HG03175 (cell line): ENCODE data around the gene MMP13.
A peak's percentile ranks its signal among the peaks of the same experiment; 100 is the strongest.
"Not testable (repeated sequence)": the region's sequence is repeated elsewhere in the genome, so short reads cannot be mapped to it uniquely, and the experiment has no call there.

ENCODE experiments used
- ATAC-seq: cut with Tn5 transposase; IDR thresholded peaks from one replicate; pipeline ENCODE4 v1.9.1; 2021; ENCODE audit warnings: mild to moderate bottlenecking, moderate library complexity; ENCODE audit not compliant: unreplicated experiment

Gene MMP13

DNA sequence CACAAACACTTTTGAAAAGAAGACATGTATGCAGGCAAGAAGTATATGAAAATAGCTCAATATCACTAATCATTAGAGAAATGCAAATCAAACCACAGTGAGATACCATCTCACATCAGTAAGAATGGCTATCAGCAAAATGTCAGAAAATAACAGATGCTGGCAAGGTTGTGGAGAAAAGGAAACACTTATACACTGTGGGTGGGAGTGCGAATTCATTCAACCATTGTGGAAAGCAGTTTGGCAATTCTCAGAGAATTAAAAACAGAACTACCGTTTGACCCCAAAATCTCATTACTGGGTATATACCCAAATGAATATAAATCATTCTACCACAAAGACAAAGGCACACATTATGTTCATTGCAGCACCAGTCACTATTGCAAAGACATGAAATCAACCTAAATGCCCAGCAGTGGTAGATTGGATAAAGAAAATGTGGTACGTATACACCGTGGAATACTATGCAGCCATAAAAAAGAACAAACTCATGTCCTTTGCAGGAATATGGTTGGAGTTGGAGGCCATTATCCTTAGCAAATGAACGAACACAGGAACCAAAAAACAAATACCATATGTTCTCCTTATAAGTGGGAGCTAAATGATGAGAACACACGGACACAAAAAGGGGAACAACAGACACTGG, 18.5 kb downstream of the MMP13 start:
- no peak for ATAC-seq

DNA sequence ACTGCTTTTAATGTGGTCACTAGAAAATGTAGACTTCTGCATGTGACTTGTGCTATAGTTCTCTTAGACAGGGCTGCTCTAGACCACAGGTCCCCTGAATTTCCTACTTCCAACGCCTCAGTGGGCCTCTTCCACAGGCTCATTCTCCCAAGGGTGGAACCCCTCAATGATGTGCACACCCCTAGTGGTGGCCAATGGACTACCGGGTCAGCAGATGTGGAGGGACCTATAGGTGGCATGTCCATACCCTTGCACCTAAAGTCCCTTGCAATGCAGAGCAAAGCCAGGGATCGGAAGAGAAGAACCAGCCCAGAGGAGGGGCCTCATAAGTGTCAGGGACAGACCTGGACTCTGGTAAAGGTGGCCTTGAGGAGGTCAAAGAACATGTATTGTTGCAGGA, 20.0 kb downstream of the MMP13 start:
- ATAC-seq, result no peak

DNA sequence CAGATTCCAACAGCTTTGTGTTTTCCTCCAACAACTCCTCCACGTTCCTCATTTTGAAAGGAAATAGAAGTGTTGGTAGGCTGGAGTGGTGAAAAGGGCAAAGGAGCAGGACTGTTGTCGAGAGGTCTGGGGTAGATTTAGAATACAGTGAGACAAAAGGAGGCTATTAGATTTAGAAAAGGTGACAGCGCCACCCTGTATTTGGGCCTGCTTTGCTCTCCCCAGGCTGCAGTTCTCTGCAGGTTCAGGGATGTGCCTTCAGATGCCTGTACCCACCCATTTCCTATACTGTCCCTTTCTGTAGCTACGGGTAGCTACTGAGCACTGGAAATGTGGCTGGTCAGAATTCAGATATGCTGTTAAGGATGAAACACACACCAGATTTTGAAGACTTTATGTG, 20.8 kb downstream of the MMP13 start:
- no peak for ATAC-seq

DNA sequence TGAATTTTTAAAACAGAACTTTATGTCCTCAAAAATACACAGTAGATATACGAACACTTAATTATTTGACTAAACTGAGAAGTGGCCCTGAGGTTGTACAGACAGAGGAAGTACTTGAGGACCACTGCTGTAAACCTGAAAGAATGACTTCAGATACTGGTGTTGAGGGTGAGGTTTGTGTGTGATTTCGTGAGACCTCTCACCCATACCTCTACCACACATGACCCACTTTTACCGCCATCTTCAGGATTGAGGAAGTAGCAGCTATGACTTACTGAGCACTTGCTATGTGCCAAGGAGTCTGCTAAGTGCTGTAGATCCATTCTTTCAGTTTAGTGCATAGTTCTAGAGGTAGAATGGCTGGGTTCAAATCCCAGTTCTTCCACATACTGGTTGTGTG, 21.9 kb downstream of the MMP13 start:
- ATAC-seq, result peak; percentile 66

DNA sequence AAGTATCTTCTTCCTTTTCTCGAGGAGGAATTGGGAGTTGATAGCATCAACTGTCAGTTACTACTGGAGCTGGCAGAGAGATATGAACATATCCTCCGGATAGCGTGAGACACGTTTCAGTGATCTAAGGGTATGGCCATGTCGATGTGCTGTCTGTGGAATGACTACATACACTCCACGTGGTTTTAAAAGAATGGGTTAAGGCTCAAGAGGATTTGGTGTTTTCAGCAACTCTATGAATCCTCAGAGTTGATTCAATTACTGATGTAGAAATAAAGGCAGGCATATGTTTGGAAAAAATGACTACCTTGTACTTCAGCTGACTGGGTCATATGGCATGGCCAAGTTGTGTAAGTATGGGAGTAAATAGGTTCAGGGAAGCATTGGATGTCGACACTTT, 22.9 kb downstream of the MMP13 start:
- ATAC-seq, result no peak

DNA sequence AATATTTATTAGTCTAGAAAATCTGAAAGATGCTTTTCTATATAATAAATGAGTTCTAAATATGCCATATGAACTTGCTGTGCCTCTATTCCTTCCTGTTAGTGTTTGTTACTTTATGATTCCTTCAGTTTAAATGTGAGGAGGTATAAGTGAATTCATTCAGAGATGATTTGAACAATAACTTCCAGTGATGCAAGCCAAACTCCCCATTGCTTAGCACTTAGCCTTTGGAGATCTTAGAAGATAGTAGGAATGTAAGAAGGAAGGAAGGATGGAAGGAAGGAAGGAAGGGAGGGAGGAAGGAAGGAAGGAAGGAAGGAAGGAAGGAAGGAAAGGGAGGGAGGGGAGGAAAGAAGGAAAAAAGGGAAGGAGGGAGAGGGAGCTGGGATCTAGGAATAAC, 25.1 kb downstream of the MMP13 start:
- ATAC-seq, result no peak

DNA sequence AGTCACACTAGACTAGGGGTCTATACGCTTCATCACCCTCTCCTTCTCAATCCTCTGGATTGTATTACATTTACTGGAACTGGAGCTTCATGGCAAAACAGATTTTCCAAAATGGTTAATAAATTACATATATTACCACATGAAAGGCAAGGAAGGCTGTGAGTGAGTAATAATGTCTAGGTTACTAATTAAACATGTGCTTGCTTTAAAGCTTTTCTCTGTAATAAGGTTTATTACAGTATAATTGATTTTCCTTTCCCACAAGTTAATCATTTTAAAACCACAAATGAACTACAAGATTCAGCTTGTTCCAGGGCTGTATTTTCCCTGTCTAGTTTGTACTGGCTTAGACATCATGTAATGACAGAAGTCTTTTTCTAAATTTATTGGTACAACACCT, 25.6 kb downstream of the MMP13 start:
- no peak for ATAC-seq

DNA sequence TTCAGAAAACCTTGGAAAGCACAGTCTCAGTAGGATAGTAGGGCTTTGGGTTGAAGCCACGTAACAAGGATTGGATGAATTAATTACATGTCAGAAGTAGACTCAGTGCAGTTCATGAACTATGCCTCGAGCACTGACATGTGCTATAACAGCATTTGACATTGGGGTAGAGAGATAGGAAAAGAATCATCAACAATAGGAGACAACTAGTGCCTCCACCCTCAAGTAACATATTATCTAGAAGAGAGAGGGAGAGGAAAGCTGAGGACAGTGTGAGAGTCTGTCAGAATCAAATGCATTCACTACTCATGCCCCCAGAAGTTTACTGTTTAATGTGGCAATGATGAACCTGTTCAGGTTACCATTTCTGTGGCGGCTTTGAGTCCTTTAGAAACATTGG, 26.4 kb downstream of the MMP13 start:
- ATAC-seq, result no peak

DNA sequence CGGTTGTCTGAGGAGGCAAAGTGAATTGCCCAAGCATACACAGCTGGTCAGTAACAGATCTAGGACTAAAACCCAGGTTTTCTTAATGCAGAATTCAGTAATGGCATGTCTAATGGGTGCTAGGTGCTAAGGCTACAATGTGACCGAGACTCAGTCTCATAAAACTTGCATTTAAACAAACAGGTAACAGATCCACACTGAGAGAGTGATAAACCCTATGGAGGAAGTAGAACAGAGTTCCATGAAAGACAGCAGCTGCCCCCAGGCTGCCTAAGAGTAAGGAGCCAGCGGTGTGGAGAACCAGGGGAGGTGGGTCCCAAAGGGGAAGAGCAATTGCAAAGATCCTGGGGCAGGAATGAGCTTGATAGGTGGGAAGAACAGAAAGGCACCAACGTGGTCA, 27.3 kb downstream of the MMP13 start:
- no peak for ATAC-seq

DNA sequence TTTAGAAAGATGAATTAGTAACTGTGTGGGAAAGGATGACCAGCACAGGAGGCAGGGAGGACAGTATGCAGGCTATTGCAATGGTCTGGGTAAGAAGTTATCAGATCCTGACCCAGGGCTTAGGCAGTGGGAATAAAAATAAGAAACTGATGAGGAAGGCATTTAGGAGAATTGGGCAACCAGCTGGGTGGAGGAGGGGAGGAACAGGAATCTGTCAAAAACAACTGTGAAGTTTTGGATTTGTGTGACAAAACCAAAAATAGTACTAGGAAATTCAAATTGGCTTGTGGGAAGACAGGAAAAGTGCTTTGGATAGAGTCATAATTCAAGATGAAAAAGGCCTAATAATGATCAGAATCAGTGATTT, 27.9 kb downstream of the MMP13 start:
- no peak for ATAC-seq

DNA sequence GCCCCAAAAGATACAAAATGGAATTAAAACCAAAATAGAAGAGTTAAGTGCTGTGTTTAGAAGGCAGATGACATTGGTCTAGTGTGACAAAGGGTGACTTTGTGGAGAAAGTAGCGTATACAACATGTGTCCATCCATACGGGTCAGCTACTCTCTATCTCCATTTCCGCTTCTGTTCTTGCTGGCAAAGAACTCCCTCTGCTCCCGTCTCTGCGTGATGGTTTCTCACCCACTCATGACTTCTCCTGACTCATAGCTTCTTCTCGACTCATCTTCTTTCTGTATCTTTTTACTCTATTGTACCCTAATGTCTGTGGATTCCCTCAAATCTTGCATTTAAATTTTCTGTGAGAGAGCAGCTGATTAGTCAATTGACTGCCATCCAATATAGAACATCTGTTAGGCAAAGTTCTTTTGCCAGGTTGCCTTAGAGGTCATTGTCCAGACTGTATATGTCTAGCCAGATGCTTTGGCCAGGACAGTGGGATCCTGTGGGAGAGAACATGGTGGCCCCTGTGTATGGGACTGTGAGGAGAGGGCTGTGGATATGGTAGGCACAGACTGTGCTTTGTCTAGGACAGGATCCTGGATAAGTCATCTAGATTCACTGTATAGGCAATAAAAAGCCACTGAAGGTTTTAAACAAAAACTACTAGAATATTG, 28.4 kb downstream of the MMP13 start:
- ATAC-seq, result no peak

DNA sequence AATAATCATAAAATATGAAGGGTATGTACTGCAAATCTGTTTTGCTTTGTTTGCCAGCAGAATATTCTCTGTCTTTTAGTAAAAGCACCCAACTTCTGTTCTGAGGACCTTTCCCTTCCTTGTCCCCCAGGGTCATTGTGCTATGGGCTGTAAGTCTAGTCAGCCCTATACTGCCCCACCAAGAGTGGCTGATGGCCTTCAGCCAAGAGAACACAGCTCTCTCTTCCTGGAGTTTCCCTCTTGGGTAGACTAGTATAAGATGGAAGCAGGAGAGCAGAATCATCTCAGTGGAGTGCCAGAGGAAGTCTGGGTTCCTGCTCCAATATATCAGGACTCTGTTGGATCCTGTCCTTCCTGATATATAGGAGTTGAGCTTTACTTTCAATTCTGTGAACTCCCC, 29.0 kb downstream of the MMP13 start:
- no peak for ATAC-seq

DNA sequence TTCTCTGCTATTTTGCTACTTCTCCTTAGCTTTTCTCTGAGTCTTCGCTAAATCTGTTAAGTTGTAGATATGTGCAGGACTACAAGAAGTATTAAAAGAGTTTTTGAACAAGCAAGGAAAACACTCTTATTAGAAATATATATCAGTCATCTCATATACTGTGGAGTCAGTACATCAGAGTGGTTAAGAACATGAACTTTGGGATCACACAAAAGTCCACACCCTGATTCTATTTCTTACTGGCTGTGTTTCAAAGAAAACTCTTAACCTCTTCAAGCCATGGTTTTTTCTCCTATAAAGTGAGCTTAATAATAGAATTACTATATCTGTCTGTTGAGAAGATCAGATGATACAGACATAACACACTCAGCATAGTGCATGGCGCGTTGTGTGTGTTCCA, 29.5 kb downstream of the MMP13 start:
- ATAC-seq, result no peak

DNA sequence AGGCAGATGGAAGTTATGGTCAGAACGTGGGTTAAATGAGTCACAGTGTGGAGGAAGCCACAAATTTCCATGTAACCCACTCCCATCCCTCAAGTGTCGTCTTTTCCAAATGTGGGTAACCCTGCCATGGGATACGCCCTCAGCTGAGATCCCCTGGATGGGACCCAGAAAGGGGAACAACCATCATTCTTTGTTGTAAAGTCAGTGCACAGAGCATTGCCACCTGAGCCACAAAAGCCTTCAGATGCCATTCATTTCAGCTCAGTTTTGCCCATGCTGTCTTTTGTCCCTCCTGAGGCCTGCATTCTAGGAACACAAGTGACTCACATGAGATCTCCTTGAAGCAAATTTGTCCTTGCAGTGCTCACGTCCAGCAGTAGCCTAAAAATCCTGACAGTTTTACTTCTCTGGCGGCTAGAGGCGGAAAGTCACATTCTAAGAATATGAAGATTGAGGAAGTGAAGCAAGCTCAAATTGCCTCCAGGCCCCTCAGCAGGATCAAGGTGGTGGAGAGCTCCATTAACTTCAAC, 30.6 kb downstream of the MMP13 start:
- no peak for ATAC-seq

DNA sequence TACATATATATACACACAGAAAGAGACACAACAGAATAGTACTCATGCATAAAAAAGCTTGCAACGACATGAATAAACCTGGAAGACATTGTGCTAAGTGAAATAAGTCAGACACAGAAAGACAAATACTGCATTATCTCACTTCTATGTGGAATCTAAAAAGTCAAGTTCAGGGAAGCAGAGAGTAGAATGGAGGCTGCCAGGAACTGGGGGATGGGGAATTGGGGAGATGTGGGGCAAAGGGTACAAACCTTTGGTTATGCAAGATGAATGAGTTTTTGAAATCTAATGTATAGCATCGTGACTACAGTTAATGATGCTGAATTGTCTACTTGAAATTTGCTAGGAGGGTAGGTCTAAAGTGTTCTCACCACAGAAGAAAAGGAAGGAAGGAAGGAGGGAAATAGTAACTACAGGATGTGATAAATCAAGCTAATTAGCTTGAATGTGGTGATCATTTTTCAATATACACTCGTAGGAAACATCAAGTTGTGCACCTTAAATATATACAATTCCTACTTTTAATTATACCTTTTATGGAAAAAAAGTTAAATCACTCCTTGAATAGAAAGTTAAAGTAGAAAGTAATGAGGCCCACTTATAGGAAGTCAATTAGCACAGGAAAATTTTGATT, 33.8 kb downstream of the MMP13 start:
- ATAC-seq, result no peak

DNA sequence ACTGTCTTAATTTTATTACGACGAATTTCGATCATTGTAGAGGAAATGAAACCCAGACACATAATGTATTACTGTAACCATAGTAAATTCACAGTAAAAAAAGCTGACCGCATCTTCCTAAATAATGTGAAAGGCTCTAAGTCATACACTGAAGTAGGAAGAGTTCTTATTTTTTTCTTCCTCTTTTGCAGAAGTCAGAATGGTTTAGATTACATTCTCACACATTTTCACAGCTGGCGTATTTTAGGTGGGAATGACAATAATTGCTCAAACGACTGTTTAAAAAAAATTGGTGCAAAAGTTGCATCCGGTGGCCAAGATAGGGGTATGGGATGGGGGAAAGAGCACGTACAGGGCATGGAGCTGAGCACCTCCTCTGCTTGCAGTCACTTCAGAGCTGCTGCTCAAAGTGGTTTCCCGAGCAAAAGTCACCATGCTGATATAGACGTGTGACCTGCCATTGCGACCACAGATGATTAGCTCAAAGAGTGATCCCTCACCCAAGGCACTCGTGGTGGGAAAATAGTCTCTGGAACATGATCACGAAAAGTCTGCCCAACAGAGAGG, 35.3 kb downstream of the MMP13 start:
- ATAC-seq, result peak; percentile 96

DNA sequence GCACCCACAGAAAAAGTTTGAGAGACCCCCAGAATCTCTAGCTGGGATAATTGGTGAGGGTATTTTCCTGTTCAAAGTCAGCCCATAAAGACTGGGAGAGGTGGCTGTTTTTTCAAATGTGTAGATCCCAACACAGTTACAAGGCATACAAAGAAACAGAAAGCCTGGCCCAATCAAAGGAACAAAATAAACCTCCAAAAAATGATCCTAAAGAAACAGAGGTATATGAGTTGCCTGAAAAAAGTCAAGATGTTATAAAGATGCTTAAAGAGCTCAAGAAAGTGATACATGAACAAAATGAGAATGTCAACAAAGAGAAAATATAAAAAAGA, 40.5 kb downstream of the MMP13 start:
- no peak for ATAC-seq

DNA sequence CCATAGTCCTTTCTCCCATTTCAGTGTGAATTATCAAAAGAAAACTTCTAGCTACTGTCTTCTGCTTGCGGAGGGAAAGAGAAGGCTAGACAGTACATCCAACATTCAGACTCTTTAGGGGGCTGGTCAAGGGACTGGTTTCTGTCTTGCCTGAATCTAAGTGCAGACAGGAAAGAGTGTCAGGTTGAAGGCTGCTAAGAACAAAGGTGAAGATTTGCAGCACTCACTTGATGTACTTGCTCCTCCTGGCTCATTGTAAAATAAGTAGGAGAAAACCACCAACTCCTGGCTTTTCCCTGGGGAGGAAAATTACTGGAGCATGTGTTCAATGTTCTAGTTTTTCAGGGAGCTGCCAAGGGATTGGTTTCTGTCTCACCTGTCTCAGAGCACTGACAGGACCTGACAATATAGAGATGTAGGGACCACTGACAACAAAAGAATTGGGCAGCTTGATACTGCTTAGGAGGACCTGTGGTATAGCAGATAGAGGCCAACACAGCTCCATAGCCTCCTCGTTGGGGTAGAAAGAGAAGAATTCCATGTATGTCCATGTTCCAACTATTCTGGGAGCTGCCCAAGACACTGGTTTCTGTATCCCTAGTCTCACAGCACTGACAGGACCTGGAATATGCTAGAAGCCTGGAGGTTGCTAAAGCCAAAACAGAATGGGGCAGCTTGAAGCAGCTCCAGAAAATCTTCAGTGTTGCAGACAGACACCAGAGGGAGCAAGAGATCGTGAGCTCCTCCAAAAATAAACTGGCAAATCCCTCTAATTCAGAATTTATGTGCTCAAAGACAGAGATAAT, 41.1 kb downstream of the MMP13 start:
- ATAC-seq, result peak; percentile 53

DNA sequence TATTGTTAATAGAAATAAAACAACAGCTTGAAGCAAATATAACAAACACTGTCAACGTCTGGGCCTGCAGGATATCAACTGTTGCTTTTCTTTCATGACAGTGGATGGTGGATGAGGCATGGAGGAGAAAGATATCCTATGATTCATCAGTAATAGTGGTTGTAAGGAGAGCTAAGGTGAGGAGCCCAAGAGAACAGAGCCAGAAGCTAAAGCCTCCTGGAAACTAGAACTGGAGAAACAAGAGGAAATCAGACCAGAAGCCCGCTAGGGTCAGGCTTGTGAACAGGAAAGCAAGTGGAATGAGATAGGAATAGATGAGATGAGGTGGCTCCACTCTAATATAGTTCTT, 43.1 kb downstream of the MMP13 start:
- ATAC-seq, result no peak

DNA sequence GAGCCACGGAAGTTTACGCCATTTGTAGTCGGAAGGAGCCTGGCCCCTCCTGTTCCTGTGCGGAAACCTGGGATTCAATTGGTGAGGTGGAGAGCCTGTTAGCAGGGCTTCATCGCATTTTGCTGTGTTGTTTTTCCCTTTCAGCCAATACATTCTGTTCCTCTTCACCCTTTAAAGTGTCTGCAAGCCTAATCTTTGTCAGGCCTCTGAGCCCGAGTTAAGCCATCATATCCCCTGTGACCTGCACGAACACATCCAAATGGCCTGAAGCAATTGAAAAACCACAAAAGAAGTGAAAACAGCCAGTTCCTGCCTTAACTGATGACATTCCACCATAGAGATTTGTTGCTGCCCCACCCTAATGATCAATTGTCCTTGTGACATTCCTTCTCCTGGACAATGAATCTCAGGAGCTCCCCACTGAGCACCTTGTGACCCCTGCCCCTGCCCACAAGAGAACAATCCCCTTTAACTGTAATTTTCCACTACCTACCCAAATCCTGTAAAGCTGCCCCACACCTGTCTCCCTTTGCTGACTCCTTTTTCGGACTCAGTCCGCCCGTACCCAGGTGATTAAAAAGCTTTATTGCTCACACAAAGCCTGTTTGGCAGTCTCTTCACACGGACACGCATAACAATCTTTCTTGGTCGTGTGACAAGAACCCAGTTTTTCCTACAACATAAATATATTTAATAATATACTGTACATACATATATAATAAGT, 43.6 kb downstream of the MMP13 start:
- ATAC-seq, result no peak

DNA sequence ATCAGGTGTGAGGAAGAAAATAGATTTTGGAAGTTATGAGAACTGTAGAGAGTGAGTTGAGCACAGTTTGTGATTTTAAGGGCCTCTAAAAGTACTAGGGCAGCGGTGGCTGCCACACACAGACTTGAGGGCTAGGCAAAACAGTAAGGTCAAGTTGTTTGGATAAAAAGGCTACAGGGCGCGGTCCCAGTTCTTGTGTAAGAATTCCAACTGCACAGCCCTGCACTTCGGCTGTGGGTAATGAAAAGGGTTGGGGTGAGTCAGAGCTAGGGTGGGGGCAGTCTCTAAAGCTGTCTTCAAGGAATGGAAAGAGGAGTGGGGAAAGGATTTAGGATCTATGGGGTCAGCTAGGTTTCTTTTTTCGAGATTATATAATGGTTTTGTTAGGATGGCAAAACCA, 49.7 kb downstream of the MMP13 start:
- ATAC-seq, result not testable (repeated sequence)
